Urinary bladder (tissue), 4 donors: ENCODE measurements around the gene DBF4. TPM values are rescaled to one million over a fixed set of nuclear protein-coding genes. Genes with fewer than 3 reads are reported as not detected.
"Not testable (repeated sequence)": the region's sequence is repeated elsewhere in the genome, so short reads cannot be mapped to it uniquely, and the experiment has no call there.

Source experiments
- DNase-seq: peaks from one replicate; pipeline ENCODE4 v3.0.0-alpha.2; 2015; ENCODE audit errors: extremely low spot score
- H3K27ac ChIP-seq: one replicate; pipeline ENCODE4 v1.5.1; 2013; ENCODE audit warnings: low read depth, mild to moderate bottlenecking, moderate library complexity
- H3K36me3 ChIP-seq: one replicate; pipeline ENCODE4 v1.6.1; 2013; ENCODE audit warnings: mild to moderate bottlenecking, moderate library complexity; ENCODE audit not compliant: insufficient read depth
- H3K4me1 ChIP-seq: one replicate; pipeline ENCODE4 v1.6.1; 2013; ENCODE audit warnings: mild to moderate bottlenecking, moderate library complexity; ENCODE audit not compliant: insufficient read depth
- H3K4me3 ChIP-seq: one replicate; pipeline ENCODE4 v1.5.1; 2013; ENCODE audit warnings: low read depth, low read length
- WGBS: extraction: QIAGEN DNeasy Blood & Tissue Kit; methylation state at CpG from one replicate; pipeline ENCODE4 v1.1.7; 2013; 5-methylcytosine and 5-hydroxymethylcytosine counted together
- polyA plus RNA-seq: library from polyadenylated mRNA; stranded (reverse); fragments of 200-250 nt; gene quantifications from one replicate; pipeline ENCODE4 v1.2.3, GENCODE V29; 2013
- total RNA-seq: library from RNA; depleted of rRNA; stranded (reverse); fragments of >200 nt; gene quantifications from one replicate; pipeline ENCODE4 v1.2.3, GENCODE V29; 2014
- donor health status: healthy with polysubstance abuse.
- donor health status: healthy.

DBF4 gene
- total and polyA plus RNA-seq, 2 donors = 4.5 to 17.3 TPM

- no peaks in the 10 kb centered on the region for H3K4me1 ChIP-seq
- 86% methylated on average over 4 of the region's 4 CpGs for WGBS
- no peaks in the 10 kb centered on the region for H3K36me3 ChIP-seq
- no peak overlapping the region for H3K4me3 ChIP-seq
- no peak overlapping the region for H3K27ac ChIP-seq
- no peak for DNase-seq
Measured at GRCh38 chr7:87912121-87912520, 35.8 kb downstream of the DBF4 start.

- Histone ChIP-seq H3K36me3 (no peaks in the 10 kb centered on the region), H3K4me1 (no peaks in the 10 kb centered on the region), H3K27ac (no peak overlapping the region), H3K4me3 (no peak overlapping the region)
- no peak for DNase-seq
- 65% methylated on average over 1 of the region's 1 CpG for WGBS
Measured at GRCh38 chr7:87918740-87919139, 42.4 kb downstream of the DBF4 start.

GRCh38 chr7:87919875-87920274, 43.6 kb downstream of the DBF4 start:
- no peak for DNase-seq
- H3K4me1 ChIP-seq = no peaks in the 10 kb centered on the region
- H3K27ac ChIP-seq = no peak overlapping the region
- no peaks in the 10 kb centered on the region for H3K36me3 ChIP-seq
- 91% methylated on average over 6 of the region's 6 CpGs for WGBS
- no peak overlapping the region for H3K4me3 ChIP-seq

GRCh38 chr7:87920578-87920977, 44.3 kb downstream of the DBF4 start:
- WGBS = 71% methylated on average over 5 of the region's 5 CpGs
- no peaks in the 10 kb centered on the region for H3K4me1 ChIP-seq
- no peaks in the 10 kb centered on the region for H3K36me3 ChIP-seq
- H3K4me3 ChIP-seq = no peak overlapping the region
- no peak for DNase-seq
- no peak overlapping the region for H3K27ac ChIP-seq

GRCh38 chr7:87922759-87923395, 46.6 kb downstream of the DBF4 start:
- not testable (repeated sequence) for DNase-seq, H3K36me3 ChIP-seq, H3K4me3 ChIP-seq, H3K27ac ChIP-seq, H3K4me1 ChIP-seq
- 93% methylated on average over 8 of the region's 8 CpGs for WGBS

- no peak for DNase-seq
- no peak overlapping the region for H3K4me3 ChIP-seq
- no peaks in the 10 kb centered on the region for H3K4me1 ChIP-seq
- no peaks in the 10 kb centered on the region for H3K36me3 ChIP-seq
- no peak overlapping the region for H3K27ac ChIP-seq
- WGBS = 40% methylated on average over 6 of the region's 6 CpGs
Measured at GRCh38 chr7:87926581-87927461, 50.5 kb downstream of the DBF4 start.

GRCh38 chr7:87933605-87933952, 57.3 kb downstream of the DBF4 start:
- Histone ChIP-seq H3K27ac (no peak overlapping the region), H3K4me1 (no peaks in the 10 kb centered on the region), H3K4me3 (peak overlapping the region; percentile 65), H3K36me3 (no peaks in the 10 kb centered on the region)
- DNase-seq = no peak
- 9% methylated on average over 9 of the region's 9 CpGs for WGBS

- Histone ChIP-seq H3K4me1 (no peaks in the 10 kb centered on the region), H3K36me3 (no peaks in the 10 kb centered on the region), H3K27ac (no peak within 1 kb of the TSS), H3K4me3 (peak within 1 kb of the TSS; percentile 65)
- under 1% methylated on average over 70 of the region's 70 CpGs for WGBS
- peak; percentile 86 for DNase-seq
Measured at GRCh38 chr7:87933953-87934698, 57.8 kb downstream of the DBF4 start, which contains the start of gene ADAM22. ADAM22 (plus strand) TSS chr7:87934251; CDS start chr7:87934466, 215 bp downstream.

- WGBS = 1% methylated on average over 47 of the region's 47 CpGs
- H3K36me3 ChIP-seq = no peaks in the 10 kb centered on the region
Measured at GRCh38 chr7:87934699-87935383, 58.5 kb downstream of the DBF4 start.

GRCh38 chr7:87935384-87935706, 59.1 kb downstream of the DBF4 start:
- Histone ChIP-seq H3K36me3 (no peaks in the 10 kb centered on the region), H3K4me1 (no peaks in the 10 kb centered on the region), H3K27ac (no peak overlapping the region), H3K4me3 (peak overlapping the region; percentile 65)
- no peak for DNase-seq
- WGBS = 42% methylated on average over 8 of the region's 8 CpGs

More at GRCh38 chr7:87934699-87935383, 58.5 kb downstream of the DBF4 start:
- Histone ChIP-seq H3K27ac (no peak overlapping the region), H3K4me3 (peak overlapping the region; percentile 65), H3K4me1 (no peaks in the 10 kb centered on the region)
- DNase-seq = no peak

- Histone ChIP-seq H3K27ac (no peak overlapping the region), H3K36me3 (no peaks in the 10 kb centered on the region), H3K4me3 (no peak overlapping the region), H3K4me1 (no peaks in the 10 kb centered on the region)
- DNase-seq = no peak
- WGBS = 88% methylated on average over 4 of the region's 4 CpGs
Measured at GRCh38 chr7:87941138-87941537, 64.8 kb downstream of the DBF4 start.

- H3K4me1 ChIP-seq = no peaks in the 10 kb centered on the region
- WGBS = 89% methylated on average over 3 of the region's 3 CpGs
- H3K4me3 ChIP-seq = no peak overlapping the region
- no peaks in the 10 kb centered on the region for H3K36me3 ChIP-seq
- DNase-seq = no peak
- H3K27ac ChIP-seq = no peak overlapping the region
Measured at GRCh38 chr7:87944547-87944946, 68.3 kb downstream of the DBF4 start.

- not testable (repeated sequence) for DNase-seq, H3K4me1 ChIP-seq, H3K4me3 ChIP-seq, H3K36me3 ChIP-seq, H3K27ac ChIP-seq
Measured at GRCh38 chr7:87945926-87946325, 69.6 kb downstream of the DBF4 start.
